GM10266 (cell line): Measurements from ENCODE around the gene EVC2.

Experiments used
- DNase-seq: peaks from one replicate; pipeline ENCODE4 v3.0.0; 2012; ENCODE audit errors: extremely low spot score
- CTCF ChIP-seq: IDR thresholded peaks from 2 replicates; pipeline ENCODE4 v1.5.1; 2012; ENCODE audit warnings: mild to moderate bottlenecking, low read depth; ENCODE audit not compliant: control insufficient read depth, insufficient read depth; ENCODE audit errors: missing control alignments

Gene EVC2

GRCh38 chr4:5558502-5558901, 149.9 kb downstream of the EVC2 start:
- TF ChIP-seq CTCF = no peak
- no peak for DNase-seq

DNA sequence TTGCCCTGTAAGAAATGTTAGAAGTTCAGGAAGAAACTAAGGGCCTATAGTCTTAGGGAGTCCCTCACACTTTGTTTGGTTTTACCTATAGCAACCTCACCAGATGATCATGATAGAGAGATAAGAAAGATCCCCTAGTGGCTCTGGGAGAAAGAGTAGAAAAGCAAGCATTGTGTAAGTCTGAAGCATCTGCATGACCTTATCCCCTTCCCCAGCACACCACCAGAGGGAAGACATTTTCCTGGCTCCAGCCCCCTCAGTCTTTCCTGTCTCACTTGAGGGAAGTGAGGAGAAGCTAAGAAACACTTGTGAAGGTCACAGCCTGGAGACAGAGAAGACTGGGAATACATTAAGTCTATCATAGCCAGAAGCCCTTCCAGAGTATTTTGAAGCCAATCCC, 154.0 kb downstream of the EVC2 start:
- no peak for TF ChIP-seq CTCF
- DNase-seq = no peak

- no peak for DNase-seq
- no peak for TF ChIP-seq CTCF
Observed at GRCh38 chr4:5553801-5554200, 154.6 kb downstream of the EVC2 start.

DNA sequence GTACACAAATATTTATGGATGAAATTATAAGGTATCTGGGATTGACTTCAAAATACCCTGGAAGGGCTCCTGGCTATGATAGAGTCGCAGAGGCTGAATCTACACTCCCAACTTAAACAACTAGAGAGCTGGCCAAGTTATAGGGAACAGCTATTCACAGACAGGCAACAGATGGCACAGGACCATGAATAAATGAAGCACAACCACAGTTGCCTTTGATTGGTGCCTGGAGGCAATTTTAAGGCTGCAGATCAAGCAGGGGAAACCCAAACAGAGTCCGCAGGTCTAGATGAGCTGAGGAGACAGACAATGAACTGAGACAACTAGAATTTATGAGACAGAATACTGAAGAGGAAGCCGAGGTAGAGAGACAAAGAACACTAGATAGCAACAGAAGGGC, 155.9 kb downstream of the EVC2 start:
- TF ChIP-seq CTCF = no peak
- DNase-seq = no peak

- TF ChIP-seq CTCF = no peak
- no peak for DNase-seq
Observed at GRCh38 chr4:5547651-5548249, 160.6 kb downstream of the EVC2 start.

- DNase-seq = no peak
- no peak for TF ChIP-seq CTCF
Observed at GRCh38 chr4:5545271-5545670, 163.1 kb downstream of the EVC2 start.

DNA sequence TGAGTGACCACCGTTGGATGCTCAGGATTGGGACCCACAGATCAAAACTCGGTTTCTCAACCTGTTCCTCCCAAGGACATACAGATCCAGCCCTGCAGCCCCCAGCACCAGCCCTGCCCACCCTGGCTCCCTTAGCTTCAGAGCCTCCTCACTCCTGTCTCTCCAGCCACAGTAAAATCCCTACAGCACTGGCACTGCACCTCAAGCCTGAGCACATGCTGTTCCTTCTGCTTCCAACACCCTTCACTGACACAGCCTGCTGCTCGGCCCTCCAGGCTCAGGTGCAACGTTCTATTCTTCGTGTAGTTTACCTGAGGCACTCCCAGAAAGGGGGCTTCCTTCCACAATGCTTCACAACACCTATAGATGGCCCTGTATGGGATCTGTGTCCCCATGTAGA, 163.6 kb downstream of the EVC2 start:
- no peak for DNase-seq
- no peak for TF ChIP-seq CTCF
